Astrocyte (in vitro differentiated cells and primary cell): ENCODE results near the gene KCNK6. TPM values are rescaled to one million over a fixed set of nuclear protein-coding genes. Genes with fewer than 3 reads are reported as not detected.

Source experiments
- DNase-seq: peaks from one replicate; pipeline ENCODE4 v3.0.0-alpha.2; 2010; ENCODE audit warnings: low read depth
- FAIRE-seq: peaks from 2 replicates; lab custom pipeline; 2011; peaks lifted over from hg19 to GRCh38; lab: Jason Lieb, UNC
- H2AFZ ChIP-seq: 2 replicates; pipeline ENCODE4 v1.6.0; 2012; ENCODE audit warnings: low read depth, low read length, inconsistent platforms
- H3K27ac ChIP-seq: 2 replicates; pipeline ENCODE4 v1.5.1; 2011; ENCODE audit warnings: low read depth, low read length, inconsistent platforms
- H3K27me3 ChIP-seq: 2 replicates; pipeline ENCODE4 v1.6.0; 2011; ENCODE audit warnings: low read length, inconsistent platforms; ENCODE audit not compliant: insufficient read depth
- H3K36me3 ChIP-seq: 2 replicates; pipeline ENCODE4 v1.5.1; 2011; ENCODE audit warnings: low read length, inconsistent platforms; ENCODE audit not compliant: insufficient read depth
- H3K4me1 ChIP-seq: 2 replicates; pipeline ENCODE4 v1.5.1; 2011; ENCODE audit warnings: low read length, inconsistent platforms; ENCODE audit not compliant: insufficient read depth
- H3K4me2 ChIP-seq: 2 replicates; pipeline ENCODE4 v1.6.0; 2012; ENCODE audit warnings: low read length, inconsistent platforms
- H3K4me3 ChIP-seq: 2 replicates; pipeline ENCODE4 v1.5.1; 2011; ENCODE audit warnings: low read depth, mild to moderate bottlenecking, low read length, inconsistent platforms; ENCODE audit not compliant: insufficient read depth
- H3K79me2 ChIP-seq: 2 replicates; pipeline ENCODE4 v1.6.0; 2012; ENCODE audit warnings: mild to moderate bottlenecking, low read length, inconsistent platforms; ENCODE audit not compliant: insufficient read depth
- H3K9ac ChIP-seq: 2 replicates; pipeline ENCODE4 v1.6.0; 2012; ENCODE audit warnings: mild to moderate bottlenecking, low read length, inconsistent platforms
- H3K9me3 ChIP-seq: 2 replicates; pipeline ENCODE4 v1.5.1; 2012; ENCODE audit warnings: low read depth, mild to moderate bottlenecking, low read length, inconsistent platforms; ENCODE audit not compliant: insufficient read depth
- H4K20me1 ChIP-seq: 2 replicates; pipeline ENCODE4 v1.6.0; 2012; ENCODE audit warnings: low read length, inconsistent platforms; ENCODE audit not compliant: insufficient read depth
- H3K27ac Mint-ChIP-seq: one replicate; pipeline ENCODE4 v1.8.0; 2021; ENCODE audit warnings: mild to moderate bottlenecking, mixed read lengths; ENCODE audit not compliant: unreplicated experiment
- H3K27me3 Mint-ChIP-seq: one replicate; pipeline ENCODE4 v1.8.0; 2021; ENCODE audit warnings: low read depth, mixed read lengths; ENCODE audit not compliant: unreplicated experiment
- H3K36me3 Mint-ChIP-seq: one replicate; pipeline ENCODE4 v1.8.0; 2021; ENCODE audit warnings: low read depth, mixed read lengths; ENCODE audit not compliant: unreplicated experiment
- H3K4me1 Mint-ChIP-seq: one replicate; pipeline ENCODE4 v1.8.0; 2021; ENCODE audit warnings: low read depth, mixed read lengths; ENCODE audit not compliant: unreplicated experiment
- H3K4me3 Mint-ChIP-seq: one replicate; pipeline ENCODE4 v1.8.0; 2021; ENCODE audit warnings: mild to moderate bottlenecking, moderate library complexity, mixed read lengths; ENCODE audit not compliant: unreplicated experiment
- H3K9me3 Mint-ChIP-seq: one replicate; pipeline ENCODE4 v1.8.0; 2021; ENCODE audit warnings: mild to moderate bottlenecking, mixed read lengths; ENCODE audit not compliant: unreplicated experiment
- CTCF ChIP-seq: IDR thresholded peaks from 2 replicates; pipeline ENCODE4 v1.5.1; 2011; ENCODE audit warnings: low read depth, mild to moderate bottlenecking, inconsistent platforms, low read length, moderate library complexity; ENCODE audit not compliant: insufficient read depth
- EZH2 ChIP-seq: IDR thresholded peaks from 2 replicates; pipeline ENCODE4 v1.6.1; 2012; ENCODE audit warnings: mild to moderate bottlenecking, low read length, inconsistent platforms; ENCODE audit not compliant: insufficient read depth
- total RNA-seq: library from RNA; stranded (reverse); gene quantifications from 2 replicates; pipeline ENCODE4 v1.2.1, GENCODE V29; 2021

The KCNK6 gene
- total RNA-seq, 1 donor from 2014 or later, result 8.6 TPM

GRCh38 chr19:38375098-38375493 is 55.5 kb downstream of the KCNK6 start:
- H3K27me3 ChIP-seq, result no peaks in the 10 kb centered on the region
- Mint-ChIP-seq H3K9me3 (peaks cover 2% of the 10 kb centered on the region), H3K27me3 (peaks cover 17% of the 10 kb centered on the region), H3K27ac (peak overlapping the region; percentile 99), H3K4me3 (peak overlapping the region; percentile 100), H3K4me1 (peaks cover 8% of the 10 kb centered on the region), H3K36me3 (peaks cover 4% of the 10 kb centered on the region)
- H3K27ac ChIP-seq, result peak overlapping the region; percentile 92
- peaks cover 13% of the 10 kb centered on the region for H3K4me1 ChIP-seq
- H3K9ac ChIP-seq, result peak overlapping the region; percentile 98
- H3K4me3 ChIP-seq, result peak overlapping the region; percentile 82
- peak overlapping the region; percentile 92 for H2AFZ ChIP-seq
- peak overlapping the region; percentile 96 for H3K4me2 ChIP-seq
- TF ChIP-seq EZH2 (no peak), CTCF (no peak)
- H3K79me2 ChIP-seq, result peaks cover 45% of the 10 kb centered on the region
- DNase-seq (no peak), FAIRE-seq (no peak)
- H3K9me3 ChIP-seq, result no peaks in the 10 kb centered on the region
- peaks cover 7% of the 10 kb centered on the region for H3K36me3 ChIP-seq
- peaks cover 43% of the 10 kb centered on the region for H4K20me1 ChIP-seq

- no peak for FAIRE-seq
- H3K9ac ChIP-seq, result peak overlapping the region; percentile 98
- H3K9me3 Mint-ChIP-seq, result peaks cover 2% of the 10 kb centered on the region
- TF ChIP-seq CTCF (no peak), EZH2 (no peak)
- peak overlapping the region; percentile 96 for H3K4me2 ChIP-seq
- H3K4me3 ChIP-seq, result peak overlapping the region; percentile 82
- peaks cover 8% of the 10 kb centered on the region for H3K4me1 Mint-ChIP-seq
- peaks cover 4% of the 10 kb centered on the region for H3K36me3 Mint-ChIP-seq
- peaks cover 7% of the 10 kb centered on the region for H3K36me3 ChIP-seq
- H3K4me1 ChIP-seq, result peaks cover 13% of the 10 kb centered on the region
- peaks cover 45% of the 10 kb centered on the region for H3K79me2 ChIP-seq
- H2AFZ ChIP-seq, result no peak overlapping the region
- peak overlapping the region; percentile 100 for H3K4me3 Mint-ChIP-seq
- H3K9me3 ChIP-seq, result no peaks in the 10 kb centered on the region
- peak overlapping the region; percentile 92 for H3K27ac ChIP-seq
- H3K27me3 ChIP-seq, result no peaks in the 10 kb centered on the region
- peaks cover 50% of the 10 kb centered on the region for H4K20me1 ChIP-seq
- no peak for DNase-seq
- H3K27ac Mint-ChIP-seq, result peak overlapping the region; percentile 99
- peaks cover 11% of the 10 kb centered on the region for H3K27me3 Mint-ChIP-seq
Measured at GRCh38 chr19:38375748-38376147, 56.1 kb downstream of the KCNK6 start.

GRCh38 chr19:38376576-38376975 is 56.9 kb downstream of the KCNK6 start:
- DNase-seq (no peak), FAIRE-seq (no peak)
- peaks cover 14% of the 10 kb centered on the region for H3K36me3 ChIP-seq
- Mint-ChIP-seq H3K36me3 (peaks cover 4% of the 10 kb centered on the region), H3K4me1 (peaks cover 8% of the 10 kb centered on the region), H3K9me3 (no peaks in the 10 kb centered on the region), H3K4me3 (peak overlapping the region; percentile 100), H3K27ac (no peak overlapping the region), H3K27me3 (peaks cover 4% of the 10 kb centered on the region)
- no peak overlapping the region for H3K9ac ChIP-seq
- H3K4me3 ChIP-seq, result no peak overlapping the region
- TF ChIP-seq CTCF, result no peak
- TF ChIP-seq EZH2, result no peak
- no peak overlapping the region for H3K27ac ChIP-seq
- H2AFZ ChIP-seq, result no peak overlapping the region
- peak overlapping the region; percentile 96 for H3K4me2 ChIP-seq
- H3K4me1 ChIP-seq, result peaks cover 13% of the 10 kb centered on the region
- peaks cover 45% of the 10 kb centered on the region for H3K79me2 ChIP-seq
- H3K27me3 ChIP-seq, result no peaks in the 10 kb centered on the region
- H3K9me3 ChIP-seq, result no peaks in the 10 kb centered on the region
- H4K20me1 ChIP-seq, result peaks cover 58% of the 10 kb centered on the region
